Measurements from ENCODE around the gene IRX4. TPM values are rescaled to one million over a fixed set of nuclear protein-coding genes. Genes with fewer than 3 reads are reported as not detected.

Gene IRX4
- total RNA-seq, 3 donors from 2014 or later = not detected

- intact Hi-C loops (cut with DNase I, micrococcal nuclease) = no loop called here
- Histone ChIP-seq H3K9me3 (no peaks in the 10 kb centered on the region), H3K4me3 (no peak overlapping the region), H3K36me3 (ENCODE audit: low read depth) (no peaks in the 10 kb centered on the region), H3K4me1 (ENCODE audit: low read depth) (no peaks in the 10 kb centered on the region)
- peak in 1 of 3 donors; percentile 22 for DNase-seq
- no peak for ATAC-seq
- no peak for TF ChIP-seq CTCF (IDR thresholded peaks at IDR 0.05)
Measured at GRCh38 chr5:1850324-1851154, 32.2 kb downstream of the IRX4 start.

GRCh38 chr5:1847611-1848010 is 35.1 kb downstream of the IRX4 start:
- ATAC-seq (no peak), DNase-seq (peak in 1 of 3 donors; percentile 22)
- intact Hi-C loops (cut with DNase I, micrococcal nuclease) = no loop called here
- no peak overlapping the region for H3K4me3 ChIP-seq
- H3K4me1 ChIP-seq (ENCODE audit: low read depth) = no peaks in the 10 kb centered on the region
- no peaks in the 10 kb centered on the region for H3K36me3 ChIP-seq (ENCODE audit: low read depth)
- H3K9me3 ChIP-seq = no peaks in the 10 kb centered on the region
- TF ChIP-seq CTCF (IDR thresholded peaks at IDR 0.05) = no peak

- DNase-seq (peak in 1 of 3 donors; percentile 12), ATAC-seq (no peak)
- peaks cover 4% of the 10 kb centered on the region for H3K4me1 ChIP-seq (ENCODE audit: low read depth)
- no peak for TF ChIP-seq CTCF (IDR thresholded peaks at IDR 0.05)
- H3K4me3 ChIP-seq = no peak overlapping the region
- no peaks in the 10 kb centered on the region for H3K9me3 ChIP-seq
- intact Hi-C loops (cut with DNase I, micrococcal nuclease) = no loop called here
- H3K36me3 ChIP-seq (ENCODE audit: low read depth) = no peaks in the 10 kb centered on the region
Measured at GRCh38 chr5:1847056-1847455, 35.7 kb downstream of the IRX4 start.

GRCh38 chr5:1846583-1846982 is 36.1 kb downstream of the IRX4 start:
- intact Hi-C loops (cut with DNase I, micrococcal nuclease) = no loop called here
- Histone ChIP-seq H3K4me1 (ENCODE audit: low read depth) (peaks cover 4% of the 10 kb centered on the region), H3K36me3 (ENCODE audit: low read depth) (no peaks in the 10 kb centered on the region), H3K4me3 (no peak overlapping the region), H3K9me3 (no peaks in the 10 kb centered on the region)
- no peak for ATAC-seq
- no peak for TF ChIP-seq CTCF (IDR thresholded peaks at IDR 0.05)
- peak in 1 of 3 donors; percentile 34 for DNase-seq

GRCh38 chr5:1845696-1846095 is 37.0 kb downstream of the IRX4 start:
- intact Hi-C loops (cut with DNase I, micrococcal nuclease) = no loop called here
- no peak for TF ChIP-seq CTCF (IDR thresholded peaks at IDR 0.05)
- peaks cover 4% of the 10 kb centered on the region for H3K4me1 ChIP-seq (ENCODE audit: low read depth)
- H3K9me3 ChIP-seq = no peaks in the 10 kb centered on the region
- no peaks in the 10 kb centered on the region for H3K36me3 ChIP-seq (ENCODE audit: low read depth)
- DNase-seq = no peak
- no peak overlapping the region for H3K4me3 ChIP-seq
- no peak for ATAC-seq

Data from mucosa of descending colon (tissue), 3 donors.